HG03175 (cell line): ENCODE results near the gene MARK1.

Experiments
- ATAC-seq: cut with Tn5 transposase; IDR thresholded peaks from one replicate; pipeline ENCODE4 v1.9.1; 2021; ENCODE audit warnings: mild to moderate bottlenecking, moderate library complexity; ENCODE audit not compliant: unreplicated experiment

Gene MARK1

DNA sequence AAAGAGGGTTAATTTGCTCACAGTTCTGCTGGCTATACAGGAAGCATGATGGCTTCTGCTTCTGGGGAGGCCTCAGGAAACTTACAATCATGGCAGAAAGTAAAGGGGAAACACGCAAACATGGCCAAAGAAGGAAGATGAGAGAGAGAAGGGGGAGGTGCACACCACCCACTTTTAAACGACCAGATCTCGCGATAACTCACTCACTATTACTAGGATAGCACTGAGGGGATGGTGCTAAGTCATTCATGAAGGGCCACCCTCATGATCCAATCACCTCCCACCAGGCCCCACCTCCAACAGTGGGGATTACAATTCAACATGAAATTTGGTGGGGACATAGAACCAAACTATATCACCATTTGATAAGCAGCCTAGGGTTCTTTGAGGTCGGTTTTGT is 159.9 kb downstream of the MARK1 start:
- no peak for ATAC-seq

DNA sequence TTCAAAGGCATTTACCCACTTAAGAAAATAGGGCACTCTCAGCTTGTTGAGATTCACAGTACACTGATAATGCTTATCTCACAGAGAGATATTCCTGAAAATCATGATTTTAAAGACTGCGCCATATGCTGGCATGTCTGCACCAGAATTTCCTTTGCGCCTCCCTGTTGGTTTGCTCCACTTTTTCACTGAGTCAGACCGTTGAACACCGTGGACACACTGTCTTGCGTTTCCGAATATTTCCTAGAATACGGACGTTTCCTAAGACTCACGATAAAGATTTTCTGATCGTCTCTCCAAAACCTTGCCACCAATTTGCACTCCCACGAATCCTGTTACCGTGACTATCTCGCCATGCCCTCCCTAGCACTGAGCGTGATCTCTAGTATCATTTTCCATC is 161.7 kb downstream of the MARK1 start:
- ATAC-seq: no peak

DNA sequence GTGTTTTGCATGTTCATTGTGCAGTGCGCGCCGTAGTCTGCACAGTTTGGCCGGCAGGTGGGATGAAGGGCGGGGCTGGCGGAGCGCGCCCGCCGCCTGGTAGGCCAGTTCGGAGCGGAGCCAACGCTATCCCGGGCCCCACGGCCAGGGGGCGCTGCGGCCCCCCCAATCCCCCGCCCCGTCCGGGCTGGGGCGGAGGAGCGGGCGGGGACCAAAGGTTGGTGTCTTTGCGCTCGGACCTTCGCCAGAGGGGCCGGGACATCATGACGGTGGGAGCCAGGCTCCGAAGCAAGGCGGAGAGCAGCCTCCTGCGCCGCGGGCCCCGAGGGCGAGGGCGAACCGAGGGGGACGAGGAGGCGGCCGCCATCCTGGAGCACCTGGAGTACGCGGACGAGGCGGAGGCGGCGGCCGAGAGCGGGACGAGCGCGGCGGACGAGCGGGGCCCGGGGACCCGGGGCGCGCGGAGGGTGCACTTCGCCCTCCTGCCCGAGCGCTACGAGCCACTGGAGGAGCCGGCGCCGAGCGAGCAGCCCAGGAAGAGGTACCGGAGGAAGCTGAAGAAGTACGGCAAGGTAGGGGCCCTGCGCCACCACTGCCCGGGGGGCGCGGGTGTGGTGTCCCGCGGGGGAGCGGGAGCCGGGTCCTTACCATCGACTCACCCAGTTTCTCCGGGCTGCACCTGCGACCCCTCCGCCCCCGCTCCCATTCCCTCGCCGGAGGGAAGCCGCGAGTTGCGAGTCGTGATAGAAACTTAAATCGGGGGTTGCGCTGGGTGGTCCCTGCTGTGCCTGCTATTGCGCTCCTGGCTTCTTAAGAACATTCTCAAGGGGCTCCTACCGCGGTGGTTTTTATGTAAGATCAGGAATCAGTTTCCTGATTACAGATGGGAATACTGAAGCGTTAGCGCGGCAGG is 162.5 kb downstream of the MARK1 start, which contains the start of gene C1orf115:
Gene C1orf115, plus strand, starts transcription at position 224 of the 913 bp plus-strand sequence. Its CDS starts 40 bp downstream, at position 264.
- peak; percentile 93 for ATAC-seq

DNA sequence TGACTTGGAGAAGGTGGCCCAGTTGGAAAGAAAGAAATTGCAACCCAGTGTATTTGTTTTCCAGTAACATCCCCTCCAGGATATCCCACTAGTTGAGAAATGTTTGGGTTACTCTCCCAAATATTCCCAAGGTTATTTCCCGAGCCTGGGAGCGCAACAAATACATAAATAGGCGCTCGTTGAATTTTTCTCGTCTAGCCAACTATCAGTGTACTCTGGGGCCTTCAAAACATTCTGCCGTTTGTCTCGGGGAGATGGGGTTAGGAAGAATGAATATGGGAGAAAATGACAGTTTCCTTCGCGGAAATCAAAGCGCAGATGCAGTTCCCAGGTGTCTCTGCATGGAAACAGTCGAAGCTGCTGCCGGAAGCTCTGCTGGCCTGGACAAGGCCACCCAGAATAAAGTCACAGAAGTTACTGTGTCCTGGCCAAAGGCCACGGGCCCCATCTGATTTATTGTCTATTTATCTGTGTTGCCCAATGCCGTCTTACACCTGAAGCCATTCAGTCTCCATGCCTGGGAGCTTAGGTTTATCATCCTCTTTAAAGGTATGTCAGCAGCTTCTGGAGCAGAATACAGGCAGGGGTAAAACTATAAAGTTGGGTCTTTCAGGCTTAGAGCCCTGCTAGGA is 163.2 kb downstream of the MARK1 start:
- no peak for ATAC-seq

DNA sequence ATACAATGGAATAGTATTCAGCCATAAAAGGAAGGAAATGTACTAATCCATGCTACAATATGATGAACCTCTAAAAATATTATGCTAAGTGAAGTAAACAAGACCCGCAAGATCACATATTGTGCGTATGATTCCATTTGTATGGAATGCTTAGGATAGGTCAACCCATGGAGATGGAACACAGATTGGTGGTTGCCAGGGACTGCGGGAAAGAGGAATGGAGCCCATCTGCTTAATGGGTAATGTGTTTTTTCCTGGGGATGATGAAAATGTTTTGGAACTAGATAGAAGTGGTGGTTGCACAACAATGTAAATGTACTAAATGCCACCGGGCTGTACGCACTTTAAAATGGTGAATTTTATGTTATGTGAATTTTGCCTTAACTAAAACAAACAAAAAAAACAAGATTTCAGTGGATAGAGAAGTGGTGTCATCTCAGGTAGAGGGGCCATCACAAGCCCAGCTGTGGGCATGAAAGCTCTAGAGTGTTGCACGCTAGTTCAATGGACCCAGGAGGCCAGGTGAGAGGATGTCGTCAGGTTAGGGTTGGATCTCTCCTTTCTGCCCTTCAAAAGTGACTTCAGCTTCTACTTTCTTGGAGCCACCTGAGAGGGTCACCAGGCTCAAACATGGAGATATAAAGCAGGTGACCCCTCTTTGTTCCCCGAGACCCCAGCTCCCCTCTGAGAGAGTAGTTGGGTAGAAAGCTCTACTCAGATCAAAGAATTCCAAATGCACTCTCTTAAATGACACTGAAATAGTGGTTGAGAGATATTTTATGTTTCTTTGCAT is 164.7 kb downstream of the MARK1 start:
- no peak for ATAC-seq

DNA sequence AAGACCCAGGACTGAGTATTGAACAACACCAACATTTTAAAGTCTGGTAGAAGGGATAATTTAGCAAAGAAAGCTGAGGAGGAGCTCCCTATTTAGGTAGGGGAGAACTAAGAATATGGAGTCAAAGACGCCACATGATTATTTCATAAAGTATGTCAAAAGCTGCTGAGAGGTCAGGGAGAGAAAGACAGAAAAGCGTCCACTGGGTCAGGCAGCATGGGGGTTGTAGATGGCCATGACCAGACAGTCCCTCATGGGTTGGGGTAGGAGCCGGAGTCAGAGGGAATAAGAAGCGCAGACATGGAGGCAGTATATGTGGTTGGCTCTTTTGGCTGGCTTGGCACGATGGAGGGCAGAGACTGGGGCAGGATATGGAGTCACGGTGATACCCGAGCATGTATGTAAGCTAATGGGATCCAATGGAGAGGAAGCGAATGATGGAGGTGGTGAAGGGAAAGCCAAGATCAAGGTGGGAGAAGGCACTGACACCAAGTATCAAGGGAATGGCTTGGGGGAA is 167.0 kb downstream of the MARK1 start:
- ATAC-seq: no peak

DNA sequence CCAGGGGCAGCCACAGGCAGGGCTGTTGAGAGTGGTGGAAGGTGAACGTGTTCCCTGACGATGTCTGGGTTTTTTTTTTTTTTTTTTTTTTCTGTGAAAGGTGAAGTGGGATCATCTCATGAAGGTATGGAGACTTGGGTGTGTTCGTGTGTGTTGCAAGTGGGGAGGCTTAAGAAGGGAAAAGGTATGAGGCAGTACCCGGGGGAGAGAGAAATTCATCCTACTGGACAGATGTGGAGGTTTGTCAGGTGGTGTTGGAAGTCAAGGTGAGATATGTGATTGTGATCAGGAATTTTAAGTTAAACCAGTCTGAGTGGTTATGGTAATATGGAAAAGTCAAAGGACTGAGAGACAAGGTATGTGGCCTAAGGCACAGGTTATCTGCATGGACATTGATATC is 167.5 kb downstream of the MARK1 start:
- no peak for ATAC-seq

DNA sequence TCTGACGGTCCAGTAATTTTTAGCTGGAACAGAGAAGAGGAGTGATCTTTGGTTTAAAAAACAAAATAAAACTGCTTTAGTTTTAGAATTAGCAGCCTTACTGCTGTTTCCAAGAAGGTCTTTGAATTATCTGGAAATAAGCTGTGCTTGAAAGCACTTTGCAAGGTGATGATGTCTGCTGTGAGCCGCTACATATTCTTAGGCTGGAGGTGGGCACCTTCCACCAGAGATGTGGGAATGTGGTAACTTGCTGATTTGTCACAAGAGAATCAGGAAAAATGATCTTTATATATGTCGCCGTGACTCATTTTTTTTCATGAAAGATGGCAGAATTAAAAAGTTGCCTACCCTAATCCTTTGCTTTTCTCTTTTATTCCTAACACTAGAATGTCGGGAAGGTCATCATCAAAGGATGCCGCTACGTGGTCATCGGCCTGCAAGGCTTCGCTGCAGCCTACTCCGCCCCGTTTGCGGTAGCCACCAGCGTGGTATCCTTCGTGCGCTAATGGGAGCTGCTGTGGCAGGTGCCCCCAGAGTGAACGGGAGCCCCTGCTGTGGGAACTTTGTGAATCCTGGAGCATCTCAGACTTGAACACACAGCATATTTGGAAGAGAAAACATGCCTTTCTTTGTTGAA is 168.4 kb downstream of the MARK1 start:
- ATAC-seq: no peak

DNA sequence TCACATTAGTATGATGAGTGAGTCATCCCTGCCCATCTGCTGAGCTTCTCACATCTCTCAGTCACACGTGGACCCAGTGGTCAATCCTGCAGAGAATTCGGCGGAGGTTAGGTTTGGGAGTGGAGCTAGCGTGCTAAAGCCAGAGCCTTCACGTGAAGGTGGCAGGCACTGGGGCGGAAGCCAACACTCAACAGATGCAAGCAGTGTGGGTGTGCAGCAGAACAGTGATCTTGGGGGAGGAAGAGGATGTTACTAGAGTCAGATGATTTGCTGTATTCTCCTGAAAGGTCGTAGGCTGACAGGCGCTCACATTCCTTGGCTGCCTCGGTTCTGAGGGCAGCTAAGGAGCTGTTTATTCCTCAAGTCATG is 168.9 kb downstream of the MARK1 start:
- no peak for ATAC-seq

DNA sequence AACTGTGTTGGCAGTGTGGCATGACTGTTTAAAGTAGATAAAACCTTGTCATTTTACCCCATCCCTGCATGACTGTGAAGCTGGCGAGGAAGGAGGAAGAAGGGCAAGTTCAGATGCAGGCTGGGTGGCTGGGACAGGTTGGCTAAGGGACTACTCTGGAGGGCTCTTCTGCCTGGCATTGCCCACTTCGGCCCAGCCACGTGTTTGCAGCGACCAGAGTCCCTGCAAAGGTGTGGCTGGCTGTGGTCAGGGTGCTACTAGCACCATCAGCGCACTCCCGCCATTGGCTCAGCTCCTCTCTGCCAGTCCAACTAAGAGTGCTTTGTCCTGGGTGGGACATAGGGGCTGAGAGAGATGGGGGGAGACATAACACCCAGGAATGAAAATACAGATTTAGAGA is 169.4 kb downstream of the MARK1 start:
- no peak for ATAC-seq

DNA sequence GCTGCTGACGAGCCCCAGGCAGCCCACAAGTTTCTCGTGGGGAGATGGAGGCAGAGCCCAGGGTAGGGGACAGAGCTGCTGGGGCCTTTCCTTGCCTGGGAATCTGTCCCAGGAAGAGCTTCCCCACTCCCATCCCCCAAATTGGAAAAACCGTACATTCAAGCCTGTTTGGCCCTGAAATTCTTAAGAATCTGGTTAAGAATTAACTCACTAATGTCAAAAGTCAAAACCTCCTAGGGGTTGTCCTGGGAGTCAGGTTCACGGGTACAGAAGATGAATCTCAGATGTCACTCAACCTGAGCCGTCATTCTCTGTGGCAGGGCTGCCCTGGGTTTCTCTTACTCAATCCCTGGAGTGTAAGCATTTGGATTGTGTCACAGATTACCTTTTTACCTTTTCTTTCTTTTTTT is 170.7 kb downstream of the MARK1 start:
- ATAC-seq: no peak

DNA sequence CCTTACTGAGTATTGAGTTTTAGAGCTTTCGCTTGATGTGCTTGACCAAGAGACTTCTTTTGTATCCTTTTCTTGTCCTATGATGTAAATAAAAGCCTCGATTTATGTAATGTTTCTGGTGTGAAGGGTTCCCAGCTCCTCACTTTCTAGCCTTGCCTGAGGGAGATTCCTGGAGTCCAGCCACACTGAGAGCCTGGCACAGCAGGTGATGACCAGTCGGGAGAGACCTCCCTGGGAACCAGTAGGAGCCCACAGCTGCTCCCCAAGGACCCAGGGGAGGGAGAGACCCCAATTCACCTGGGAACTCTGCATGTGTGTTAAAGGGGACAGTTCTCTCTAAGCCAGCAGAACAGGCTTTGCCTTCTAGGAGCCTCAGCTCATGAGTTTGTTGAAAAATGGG is 171.1 kb downstream of the MARK1 start:
- ATAC-seq: no peak

DNA sequence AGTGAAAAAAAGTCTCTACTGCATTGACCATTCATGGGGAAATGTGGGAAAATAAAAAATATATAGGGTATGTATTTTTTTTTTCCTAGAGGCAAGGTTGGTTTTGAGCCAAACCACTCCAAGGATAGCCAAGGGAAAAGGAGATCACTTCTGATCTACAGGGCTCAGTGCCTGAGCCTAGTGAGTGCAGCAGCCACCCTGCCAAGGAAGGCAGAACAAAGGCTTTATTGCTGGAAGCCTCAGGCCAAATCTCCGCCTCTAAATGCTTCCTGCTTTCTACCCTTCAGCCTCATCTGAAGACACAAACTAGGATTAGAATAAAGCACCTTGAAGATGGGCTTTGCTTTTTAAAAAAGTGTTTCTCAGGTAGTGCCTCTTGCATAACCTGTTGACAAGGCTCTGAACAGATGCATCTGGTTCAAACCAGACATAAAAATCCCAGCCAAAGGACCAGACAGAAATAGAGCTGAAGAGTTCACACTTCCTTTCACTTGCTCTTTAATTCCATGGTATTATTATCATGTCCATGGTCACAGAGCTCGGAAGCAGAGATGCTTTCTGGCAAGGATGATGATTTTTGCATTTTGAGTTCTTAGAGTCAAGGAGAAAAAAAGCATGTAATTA is 172.7 kb downstream of the MARK1 start:
- no peak for ATAC-seq

DNA sequence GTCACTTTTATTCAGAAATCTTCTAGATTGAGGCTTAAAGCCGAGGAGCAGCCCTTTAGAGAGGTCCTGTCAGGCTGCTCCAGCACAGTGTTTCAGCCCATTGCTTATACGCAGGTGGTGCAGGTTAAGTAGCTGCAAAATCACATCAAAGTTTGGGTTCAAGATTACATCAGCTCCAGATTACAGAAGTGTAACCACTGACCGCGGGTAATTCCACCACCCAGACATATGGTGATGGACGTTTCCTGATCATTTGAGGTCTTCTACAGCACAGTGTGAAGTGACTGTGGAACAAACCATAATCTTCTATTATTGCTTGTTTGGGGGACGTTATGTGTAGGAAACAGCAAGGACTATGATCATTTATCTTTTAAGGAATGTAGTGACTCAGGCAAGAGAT is 174.0 kb downstream of the MARK1 start:
- no peak for ATAC-seq

DNA sequence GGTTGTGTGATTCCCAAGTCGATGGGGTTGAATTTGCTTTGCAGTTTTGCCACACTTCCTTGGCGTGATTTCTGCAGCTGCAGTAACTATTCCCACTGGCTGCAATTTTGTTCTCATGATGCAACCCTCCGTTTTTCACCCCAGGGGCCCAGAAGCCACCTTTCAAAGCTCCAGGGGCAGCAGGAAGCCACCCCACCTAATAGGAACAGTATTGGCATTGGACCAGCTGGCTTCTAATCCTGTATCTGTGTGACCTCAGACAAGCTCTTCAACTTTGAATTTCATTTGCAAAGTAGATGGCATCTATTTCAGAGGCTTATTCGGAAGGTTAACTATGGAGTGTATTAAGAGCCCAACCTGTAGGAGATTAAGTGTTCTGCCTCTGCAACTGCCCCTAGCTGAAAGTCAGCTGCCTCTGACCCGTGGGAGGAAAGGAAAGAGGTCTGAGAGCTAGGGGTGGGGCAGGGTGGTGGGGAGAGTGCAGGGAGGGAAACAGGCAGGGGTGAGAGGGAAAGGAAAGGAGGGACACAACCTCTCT is 174.9 kb downstream of the MARK1 start:
- ATAC-seq: no peak

DNA sequence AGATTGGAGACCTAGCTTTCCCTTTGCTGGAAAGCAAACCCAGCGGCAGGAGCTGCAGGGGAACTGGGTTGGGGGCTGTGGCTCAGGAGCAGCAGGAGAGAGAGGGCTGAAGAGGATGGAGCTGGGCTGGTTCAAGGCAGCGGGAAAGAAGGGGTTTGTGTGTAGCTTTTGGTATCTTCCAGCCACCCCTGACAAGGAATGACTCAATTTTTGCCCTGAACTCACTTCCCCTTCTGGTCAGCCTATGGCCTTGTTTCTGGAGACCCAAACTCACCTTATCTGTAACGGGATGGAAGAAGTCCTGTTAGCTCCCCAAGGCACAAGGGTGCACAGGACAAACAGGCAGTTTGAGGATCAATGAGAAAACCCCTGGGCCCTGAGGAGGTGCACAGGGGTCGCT is 175.4 kb downstream of the MARK1 start:
- no peak for ATAC-seq

DNA sequence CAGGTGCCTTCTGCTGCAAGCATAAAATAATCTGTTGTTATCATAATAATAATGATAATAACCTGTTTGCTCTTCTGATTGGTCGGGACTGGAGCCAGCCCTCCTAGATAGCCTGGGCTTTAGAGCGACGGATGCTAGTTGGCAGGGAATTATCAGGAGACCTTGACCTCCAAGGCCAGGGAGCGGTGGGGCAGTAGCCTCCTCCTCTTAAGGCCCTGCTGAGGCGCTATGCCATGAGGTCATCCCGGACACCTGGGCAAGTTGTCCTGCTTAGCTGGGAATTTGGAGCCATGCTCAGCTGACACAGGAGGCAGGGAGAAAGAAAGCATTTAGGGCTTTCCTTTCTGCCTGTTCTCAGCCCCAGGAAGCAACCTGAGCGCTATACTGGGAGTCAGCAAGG is 177.8 kb downstream of the MARK1 start:
- no peak for ATAC-seq

DNA sequence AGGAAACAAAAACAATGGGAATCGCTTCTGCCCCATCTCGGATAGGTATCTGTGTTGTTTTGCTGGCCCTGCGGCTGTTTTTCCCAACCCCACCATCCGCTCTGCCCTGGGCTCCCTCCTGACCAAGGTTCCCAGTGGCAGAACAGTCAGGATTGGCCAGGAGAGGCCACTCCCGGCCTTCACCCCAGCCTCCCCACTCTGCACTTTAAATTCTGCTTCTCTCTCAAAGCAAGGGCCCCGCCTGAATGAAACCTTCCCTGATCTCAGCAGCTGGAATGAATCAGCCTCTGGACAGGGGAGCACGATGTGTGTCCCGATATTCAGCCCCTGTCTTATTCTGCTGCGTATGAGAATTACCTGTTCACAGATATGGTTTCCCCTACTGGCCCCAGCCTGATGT is 178.5 kb downstream of the MARK1 start:
- no peak for ATAC-seq

DNA sequence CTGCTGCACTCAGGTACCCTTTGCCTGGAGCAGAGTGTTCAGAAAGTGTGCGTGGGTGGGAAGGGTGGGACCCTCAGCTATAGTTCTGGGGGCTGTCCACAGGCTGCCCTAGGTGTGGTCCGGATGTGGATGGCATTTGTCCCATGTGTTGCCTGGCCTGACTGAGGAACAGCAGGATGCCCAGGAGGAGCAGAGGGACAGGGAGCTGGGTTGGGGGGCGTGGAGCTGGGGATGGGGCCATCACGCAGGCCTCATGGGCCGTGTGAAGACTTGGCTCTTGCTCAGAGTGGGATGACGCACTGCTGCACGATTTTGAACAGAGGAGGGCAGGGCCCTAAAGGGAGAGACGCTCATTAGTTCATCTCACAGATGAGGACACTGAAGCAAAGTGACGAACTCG is 179.2 kb downstream of the MARK1 start:
- ATAC-seq: no peak

DNA sequence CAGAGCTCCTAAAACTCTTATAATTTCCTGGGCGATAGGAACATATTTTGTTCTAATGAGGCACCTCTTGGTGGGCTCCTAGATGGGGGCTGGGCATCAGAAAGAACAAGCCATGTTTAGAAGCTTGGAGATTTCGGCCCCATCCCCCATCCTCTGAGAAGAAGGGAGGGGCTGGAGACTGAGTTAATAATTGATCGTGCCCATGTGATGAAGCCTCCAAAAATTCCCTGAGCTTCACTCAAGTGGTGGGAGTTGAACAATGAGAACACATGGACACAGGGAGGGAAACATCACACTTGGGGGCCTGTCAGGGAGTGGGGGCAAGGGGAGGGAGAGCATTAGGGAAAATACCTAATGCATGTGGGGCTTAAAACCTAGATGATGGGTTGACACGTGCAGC is 180.3 kb downstream of the MARK1 start:
- ATAC-seq: no peak
